Subcutaneous adipose tissue (tissue), 4 donors: Measurements from ENCODE around the gene C4BPB. TPM values are rescaled to one million over a fixed set of nuclear protein-coding genes. Genes with fewer than 3 reads are reported as not detected.

ENCODE experiments used
- total RNA-seq, 4 donors: library from RNA; depleted of rRNA; stranded (reverse); fragments of >200 nt; gene quantifications; one replicate each; pipeline ENCODE4 v1.1.0, GENCODE V29; 2016
- TF ChIP-seq, protein P1 (sequence below): fragments of 450-650 bp; IDR thresholded peaks from one replicate; pipeline ENCODE4 v1.5.1; 2016; ENCODE audit warnings: low read depth, mild to moderate bottlenecking, control low read depth, antibody characterized with exemption, moderate library complexity

C4BPB gene
- total RNA-seq, 4 donors from 2014 or later = 0.49 to 6.3 (median 2.2) TPM; not detected in 1

DNA sequence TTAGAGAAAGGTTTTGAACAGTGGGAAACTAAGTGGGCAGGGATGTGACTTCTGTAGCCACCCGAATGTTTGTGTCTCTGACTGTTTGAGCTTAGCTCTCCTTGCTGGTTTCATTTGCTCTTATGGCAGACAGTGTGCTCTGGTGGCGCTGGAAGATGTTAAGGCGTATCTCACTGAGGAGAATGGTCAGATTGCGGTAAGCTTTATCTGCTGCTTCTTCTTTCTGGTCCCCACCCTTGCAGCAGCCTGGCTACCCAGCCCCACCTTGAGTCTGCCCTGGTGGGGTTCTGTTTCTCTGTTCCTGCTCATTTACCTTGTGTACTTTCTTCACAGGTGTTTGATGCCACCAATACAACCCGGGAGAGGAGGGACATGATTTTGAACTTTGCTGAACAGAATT, 25.6 kb upstream of the C4BPB start:
- TF ChIP-seq, protein P1, sequence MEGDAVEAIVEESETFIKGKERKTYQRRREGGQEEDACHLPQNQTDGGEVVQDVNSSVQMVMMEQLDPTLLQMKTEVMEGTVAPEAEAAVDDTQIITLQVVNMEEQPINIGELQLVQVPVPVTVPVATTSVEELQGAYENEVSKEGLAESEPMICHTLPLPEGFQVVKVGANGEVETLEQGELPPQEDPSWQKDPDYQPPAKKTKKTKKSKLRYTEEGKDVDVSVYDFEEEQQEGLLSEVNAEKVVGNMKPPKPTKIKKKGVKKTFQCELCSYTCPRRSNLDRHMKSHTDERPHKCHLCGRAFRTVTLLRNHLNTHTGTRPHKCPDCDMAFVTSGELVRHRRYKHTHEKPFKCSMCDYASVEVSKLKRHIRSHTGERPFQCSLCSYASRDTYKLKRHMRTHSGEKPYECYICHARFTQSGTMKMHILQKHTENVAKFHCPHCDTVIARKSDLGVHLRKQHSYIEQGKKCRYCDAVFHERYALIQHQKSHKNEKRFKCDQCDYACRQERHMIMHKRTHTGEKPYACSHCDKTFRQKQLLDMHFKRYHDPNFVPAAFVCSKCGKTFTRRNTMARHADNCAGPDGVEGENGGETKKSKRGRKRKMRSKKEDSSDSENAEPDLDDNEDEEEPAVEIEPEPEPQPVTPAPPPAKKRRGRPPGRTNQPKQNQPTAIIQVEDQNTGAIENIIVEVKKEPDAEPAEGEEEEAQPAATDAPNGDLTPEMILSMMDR = no peak

DNA sequence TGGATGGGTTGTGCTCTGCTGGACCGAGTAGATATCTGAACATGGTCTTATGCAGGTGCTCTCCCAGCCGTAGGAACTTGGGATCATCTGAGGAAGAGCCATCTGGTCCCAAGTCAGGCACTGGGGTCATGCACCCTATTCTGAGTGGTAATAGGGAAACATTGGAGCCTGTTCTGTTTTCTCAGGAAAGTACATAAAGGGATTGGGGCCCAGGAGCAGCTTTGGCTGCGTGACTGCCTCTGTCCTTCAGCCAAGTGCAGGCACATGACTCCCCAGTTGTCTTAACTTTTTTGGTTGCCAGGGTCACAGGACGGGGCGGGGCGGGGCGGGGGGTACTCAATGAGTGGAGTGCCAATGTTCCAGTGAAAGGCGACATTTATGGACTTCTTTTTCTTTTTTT, 24.1 kb upstream of the C4BPB start:
- TF ChIP-seq, protein P1 = no peak

DNA sequence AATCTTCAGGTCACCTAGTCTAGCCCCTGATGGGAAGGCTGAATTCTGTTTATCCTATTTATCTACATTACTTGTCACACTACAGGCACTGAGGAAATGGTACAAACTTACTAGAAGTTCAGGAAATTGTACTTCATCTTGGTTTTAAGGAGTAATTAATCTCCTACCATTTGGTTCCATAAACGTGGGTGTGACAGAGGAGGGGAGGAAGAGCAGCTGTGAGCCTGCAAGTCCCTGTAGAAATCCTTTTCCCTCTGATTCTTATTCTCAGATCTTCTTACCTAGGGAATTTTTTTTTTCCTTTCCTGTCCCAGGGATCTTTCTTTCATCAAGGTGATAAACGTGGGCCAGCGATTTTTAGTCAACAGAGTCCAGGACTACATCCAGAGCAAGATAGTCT, 21.5 kb upstream of the C4BPB start:
- TF ChIP-seq, protein P1 = no peak

DNA sequence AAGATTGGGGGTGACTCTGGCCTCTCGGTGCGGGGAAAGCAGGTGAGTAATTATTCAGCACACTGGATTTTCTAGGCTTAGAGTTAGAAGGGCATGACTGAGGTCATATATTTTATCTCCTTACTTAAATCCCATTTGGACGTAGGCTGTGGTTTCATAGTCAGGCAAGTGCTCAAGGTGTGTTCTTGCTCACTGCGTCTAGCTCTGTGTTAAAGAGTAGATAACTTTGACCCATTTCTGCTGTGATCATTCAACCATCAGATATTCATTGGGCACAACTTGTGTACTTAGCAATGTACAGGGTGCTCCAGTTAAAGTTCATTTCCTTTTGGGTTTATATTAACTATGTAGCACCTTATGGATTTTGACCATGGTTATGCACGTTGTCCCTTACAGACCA, 21.0 kb upstream of the C4BPB start:
- TF ChIP-seq, protein P1 = no peak

DNA sequence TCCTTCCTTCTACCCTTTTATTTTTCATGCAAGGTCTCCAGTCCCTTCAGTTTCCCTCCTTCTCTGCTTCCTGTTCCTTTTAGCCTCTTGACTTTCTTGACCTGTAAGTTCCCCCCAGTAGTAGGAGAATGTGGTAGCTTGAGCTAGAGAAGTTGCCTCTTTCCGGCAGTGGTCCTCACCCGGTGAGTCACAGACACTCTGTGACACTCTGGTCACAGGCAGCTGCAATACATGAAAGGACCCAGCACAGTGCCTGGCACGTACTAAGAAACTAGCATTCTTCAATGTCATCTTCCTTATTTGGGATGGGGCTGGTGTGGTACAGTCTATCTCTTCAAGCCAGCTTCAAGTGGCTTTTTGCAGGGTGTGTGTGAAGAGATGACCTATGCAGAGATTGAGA, 19.6 kb upstream of the C4BPB start:
- TF ChIP-seq, protein P1 = no peak

DNA sequence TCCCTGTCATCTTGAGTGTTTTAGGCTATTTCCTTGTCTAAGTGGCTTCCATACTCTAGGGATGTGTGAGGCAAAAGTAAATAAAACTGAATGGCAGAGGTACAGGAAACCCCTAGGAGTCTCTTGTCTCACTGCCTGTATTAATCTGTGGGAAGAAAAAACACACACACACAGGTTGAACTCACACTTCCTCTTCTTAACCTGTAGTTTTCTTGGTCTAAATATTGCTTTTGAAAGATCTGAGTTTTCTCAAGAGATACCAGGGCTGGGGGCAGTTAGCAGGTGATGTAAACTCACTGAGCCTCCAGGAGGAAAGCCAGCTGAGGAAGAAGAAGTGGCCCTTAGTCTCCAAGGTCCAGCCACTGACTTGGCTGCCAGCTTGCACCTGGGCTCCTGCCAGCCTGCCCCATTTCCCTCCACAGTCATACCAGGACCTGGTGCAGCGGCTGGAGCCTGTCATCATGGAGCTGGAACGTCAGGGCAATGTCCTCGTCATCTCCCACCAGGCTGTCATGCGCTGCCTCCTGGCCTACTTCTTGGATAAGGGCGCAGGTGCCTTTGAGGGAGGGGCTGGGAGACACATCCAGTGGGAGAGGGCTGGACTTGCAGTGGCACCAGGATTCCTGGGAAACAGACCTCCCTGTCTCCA, 18.7 kb upstream of the C4BPB start:
- TF ChIP-seq, protein P1 = no peak

DNA sequence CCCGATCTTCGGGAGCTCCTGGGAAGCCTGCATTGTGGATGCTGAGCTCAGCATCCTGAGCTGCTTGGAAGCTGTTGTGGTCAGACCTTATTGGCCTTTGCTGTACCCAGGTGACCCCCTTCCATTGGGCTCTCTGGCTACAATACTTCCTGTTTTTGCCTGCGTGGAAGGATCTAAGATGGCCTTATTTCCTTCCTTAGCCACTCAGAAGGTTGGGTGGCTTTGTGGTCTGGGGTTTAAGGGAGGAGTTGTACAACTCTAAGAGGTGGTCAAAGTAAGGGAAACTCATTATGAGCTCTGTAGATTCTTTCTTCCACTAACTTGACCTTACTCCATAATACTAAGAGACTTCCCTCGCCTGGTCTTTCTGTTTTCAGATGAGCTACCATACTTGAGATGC, 17.8 kb upstream of the C4BPB start:
- TF ChIP-seq, protein P1 = no peak
